GM19351 (cell line): Measurements from ENCODE around the gene AKAP8.
A peak's percentile ranks its signal among the peaks of the same experiment; 100 is the strongest.
"Not testable (repeated sequence)": the region's sequence is repeated elsewhere in the genome, so short reads cannot be mapped to it uniquely, and the experiment has no call there.

Experiments
- ATAC-seq: cut with Tn5 transposase; IDR thresholded peaks from one replicate; pipeline ENCODE4 v1.9.1; 2021; ENCODE audit warnings: mild to moderate bottlenecking, moderate library complexity; ENCODE audit not compliant: unreplicated experiment

The AKAP8 gene

DNA sequence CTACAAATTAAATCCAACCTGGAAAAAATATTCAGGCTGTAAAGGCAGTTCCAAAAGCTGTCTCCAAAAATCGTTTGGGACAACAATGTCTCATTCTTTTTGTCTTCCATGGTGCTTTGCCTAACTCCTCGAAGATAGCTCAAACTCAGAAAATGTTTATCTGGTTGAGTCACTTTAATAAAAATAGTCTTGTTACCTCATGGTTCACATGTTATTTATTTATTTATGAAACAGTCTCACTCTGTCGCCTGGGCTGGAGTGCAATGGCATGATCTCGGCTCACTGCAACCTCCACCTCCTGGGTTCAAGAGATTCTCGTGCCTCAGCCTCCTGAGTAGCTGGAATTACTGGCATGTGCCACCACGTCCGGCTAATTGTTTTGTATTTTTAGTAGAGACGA is 42.4 kb downstream of the AKAP8 start:
- ATAC-seq, result no peak

DNA sequence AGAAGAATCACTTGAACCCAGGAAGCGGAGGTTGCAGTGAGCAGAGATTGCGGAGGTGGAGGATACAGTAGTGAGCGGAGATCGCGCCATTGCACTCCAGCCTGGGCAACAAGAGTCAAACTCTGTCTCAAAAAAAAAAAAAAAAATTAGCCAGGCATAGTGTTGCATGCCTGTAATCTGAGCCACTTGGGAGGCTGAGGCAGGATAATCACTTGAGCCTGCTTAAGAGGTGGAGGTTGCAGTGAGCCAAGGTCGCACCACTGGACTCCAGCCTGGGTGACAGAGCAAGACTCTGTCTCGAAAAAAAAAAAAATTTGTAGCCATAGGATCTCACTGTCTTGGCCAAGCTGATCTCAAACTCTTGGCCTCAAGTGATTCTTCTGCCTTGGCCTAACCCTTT is 43.6 kb downstream of the AKAP8 start:
- ATAC-seq, result not testable (repeated sequence)

DNA sequence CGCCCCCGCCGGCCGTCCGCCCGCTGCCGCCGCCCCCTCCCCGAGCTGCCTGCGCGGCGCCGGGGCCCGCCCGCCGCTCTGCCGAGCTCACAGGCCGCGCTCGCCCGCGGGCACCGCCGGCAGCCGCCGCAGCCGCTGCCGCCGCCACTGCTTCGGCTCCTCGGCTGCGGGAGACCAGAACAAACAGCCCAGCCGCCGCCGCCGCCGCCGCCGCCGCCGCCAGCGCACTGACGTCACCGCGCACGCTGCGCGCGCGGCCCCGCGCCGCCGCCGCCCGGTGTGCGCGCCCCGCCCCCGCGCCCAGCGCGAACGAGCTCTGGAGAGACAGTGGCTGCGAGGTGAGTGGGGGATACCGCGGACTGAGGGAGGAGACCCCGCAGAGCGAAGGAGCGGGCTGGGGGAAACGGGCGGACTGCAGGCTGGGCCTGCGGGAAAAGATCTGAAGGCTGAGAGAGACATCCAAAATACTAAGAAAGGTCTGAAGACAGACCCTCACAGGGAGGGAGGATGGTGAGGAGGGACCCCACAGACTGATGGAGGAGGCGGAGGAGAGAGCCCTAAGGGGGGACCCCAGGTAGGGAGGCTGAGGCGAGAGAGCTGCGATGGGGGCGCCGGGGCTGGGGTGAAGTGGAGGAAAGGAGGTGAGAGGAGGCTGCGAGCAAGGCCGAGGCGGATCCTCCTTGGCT is 47.1 kb downstream of the AKAP8 start, which contains the start of gene BRD4:
Gene BRD4, minus strand, starts transcription at position 229 of the 686 bp plus-strand sequence. CDS start 59,440 bp downstream, outside the sequence.
- peak; percentile 38 for ATAC-seq

DNA sequence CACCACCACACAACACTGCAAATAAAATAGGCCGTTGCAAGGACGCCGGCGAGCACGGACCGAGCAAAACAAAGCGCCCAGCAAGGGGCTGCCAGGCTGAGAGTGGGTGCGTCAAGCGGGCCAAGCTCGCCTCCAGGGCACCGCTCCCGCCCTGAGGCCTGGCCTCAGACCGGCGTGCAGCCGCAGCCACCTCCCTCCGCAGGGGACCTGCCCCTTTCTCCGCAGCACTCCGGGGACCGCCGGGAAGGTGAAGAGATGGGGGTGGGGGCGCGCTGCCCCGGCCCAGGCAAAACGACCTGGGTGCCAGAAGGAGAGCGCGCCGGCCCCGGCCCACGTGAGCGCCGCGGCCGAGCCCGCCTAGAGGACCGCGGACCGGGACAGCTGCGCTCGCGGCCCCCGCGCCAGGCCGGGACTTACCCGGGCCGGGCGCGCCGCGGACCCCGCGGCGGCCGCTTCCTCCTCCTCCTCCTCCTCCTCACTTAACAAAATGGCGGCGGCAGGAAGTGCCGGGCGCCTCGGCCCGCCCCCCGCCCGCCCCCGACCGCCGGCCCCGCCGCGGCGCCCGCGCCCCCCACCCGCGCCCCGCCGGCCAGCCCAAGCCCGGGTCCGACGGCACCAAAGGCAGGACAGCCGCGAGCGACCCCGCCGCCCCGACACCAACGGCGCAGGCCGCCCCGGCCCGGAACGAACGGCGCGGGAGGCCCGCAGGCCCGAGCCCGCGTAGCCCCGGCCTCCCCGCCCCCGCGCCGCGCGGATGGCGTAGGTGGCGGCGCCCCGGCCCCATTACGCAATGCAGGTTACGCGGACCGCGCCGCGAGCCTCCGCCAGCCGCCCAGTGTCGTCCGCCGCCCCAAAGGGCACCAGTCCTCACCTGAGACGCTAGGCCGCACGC is 47.9 kb downstream of the AKAP8 start:
- peak; percentile 31 for ATAC-seq

DNA sequence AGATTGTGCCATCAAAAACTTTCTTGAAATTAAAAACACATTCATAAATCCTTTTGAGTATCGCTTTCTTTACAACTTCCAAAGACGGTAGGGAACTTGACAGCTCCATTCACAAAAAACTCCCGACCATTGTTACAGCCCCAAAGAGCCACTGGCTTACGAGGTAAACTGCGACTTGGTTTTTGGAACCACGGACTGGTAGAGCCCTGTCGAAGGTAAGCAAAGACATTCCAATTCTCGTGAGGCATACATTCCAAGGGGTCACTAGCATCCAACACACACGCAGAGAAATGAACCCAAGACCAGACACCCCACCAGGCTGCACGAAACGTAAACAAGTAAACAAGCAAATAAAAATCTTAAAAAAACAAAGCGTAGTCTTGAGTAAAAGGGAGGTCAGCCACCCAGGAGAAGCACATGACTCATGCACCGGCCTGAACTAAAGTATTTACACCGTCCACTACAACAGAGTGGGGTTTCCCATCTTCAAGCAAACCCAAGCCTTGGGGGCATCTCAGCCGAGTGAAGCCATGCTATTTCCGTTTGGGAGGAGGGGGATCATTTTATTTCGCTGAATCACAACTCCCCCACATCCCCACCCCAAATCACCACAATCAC is 48.7 kb downstream of the AKAP8 start:
- no peak for ATAC-seq

DNA sequence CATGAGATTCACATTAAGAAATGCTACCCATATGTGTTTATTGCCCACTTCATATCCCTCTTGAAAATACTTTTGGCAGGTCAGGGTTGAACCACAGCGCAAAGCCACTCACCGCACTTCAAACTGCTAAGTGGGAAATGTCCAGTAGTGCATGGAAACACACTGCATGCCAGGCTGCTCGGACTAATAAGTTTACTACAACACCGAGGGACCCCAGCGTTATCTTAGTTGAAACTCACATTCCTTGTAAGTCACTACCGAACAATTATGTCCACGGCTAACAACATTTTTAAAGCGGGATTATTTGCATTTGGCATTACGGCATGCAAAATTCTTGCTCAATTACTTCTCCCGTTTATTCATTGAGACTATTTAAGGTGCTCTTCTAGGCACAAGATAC is 51.3 kb downstream of the AKAP8 start:
- no peak for ATAC-seq

DNA sequence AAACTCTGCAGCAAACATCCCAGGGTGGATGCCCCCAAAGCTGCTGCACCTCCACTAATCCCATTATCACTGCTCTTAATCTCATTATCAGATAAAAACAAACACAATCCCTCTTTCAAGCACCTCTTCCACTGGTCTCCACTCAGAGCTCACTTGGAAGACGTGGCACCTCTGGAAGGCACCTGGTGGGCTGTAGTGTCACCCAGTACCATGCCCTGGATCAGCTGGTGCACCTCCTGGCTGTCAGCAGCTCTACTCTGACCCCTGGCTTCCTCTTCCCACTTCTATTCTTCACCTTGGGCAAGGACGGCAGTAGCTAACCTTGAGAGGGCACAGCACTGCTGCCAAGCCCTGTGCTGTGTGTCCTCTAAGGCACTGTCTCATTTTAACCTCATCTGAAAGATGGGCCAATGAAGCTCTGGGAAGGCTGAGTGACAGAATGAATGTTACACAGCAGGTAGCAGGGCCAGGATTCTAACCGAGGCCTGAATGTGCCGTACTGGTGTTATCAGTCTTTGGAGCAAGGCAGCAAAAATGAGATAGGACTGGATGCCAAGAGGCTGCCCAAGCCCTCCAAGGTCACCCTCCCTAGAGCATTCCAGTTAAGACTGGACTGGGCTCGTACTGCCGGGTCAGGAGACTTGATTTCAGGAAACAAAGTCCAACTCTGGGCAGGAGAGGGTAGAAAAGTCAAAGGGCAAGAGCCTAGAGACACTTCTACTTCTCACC is 54.6 kb downstream of the AKAP8 start:
- ATAC-seq, result no peak

DNA sequence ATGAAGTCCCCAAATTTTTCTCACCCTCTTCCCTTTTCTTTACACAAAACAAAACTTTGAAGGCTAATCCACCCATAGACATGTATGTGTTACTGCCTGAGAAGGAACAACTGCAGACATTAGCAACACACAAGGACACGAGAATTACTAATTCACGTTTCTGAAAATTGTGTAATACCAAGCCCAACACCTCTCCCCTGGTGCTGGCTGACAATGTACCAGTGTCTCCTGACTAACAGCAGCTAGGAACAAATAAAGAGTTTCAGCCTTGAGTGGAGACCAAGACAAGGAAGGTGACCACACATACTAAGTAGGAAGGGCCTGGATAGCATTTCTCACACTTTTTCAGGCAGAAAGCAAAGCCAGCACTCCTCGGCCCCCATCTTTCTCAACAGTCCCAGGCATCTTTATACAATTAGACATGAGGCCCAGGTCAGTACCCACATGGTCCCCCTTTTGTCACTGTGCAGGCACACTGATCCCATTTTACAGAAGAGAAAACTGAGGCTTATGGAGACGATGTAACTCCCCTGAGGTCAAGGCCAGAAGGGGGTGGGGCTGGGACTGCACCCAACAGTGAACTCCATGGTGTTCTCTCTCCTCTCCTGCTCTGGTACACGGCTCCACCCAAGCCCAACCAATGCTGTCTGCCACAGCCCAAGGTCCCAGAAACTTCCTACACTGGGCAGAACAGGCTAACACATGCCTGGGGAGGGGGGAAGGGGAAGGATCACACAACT is 55.9 kb downstream of the AKAP8 start:
- no peak for ATAC-seq

DNA sequence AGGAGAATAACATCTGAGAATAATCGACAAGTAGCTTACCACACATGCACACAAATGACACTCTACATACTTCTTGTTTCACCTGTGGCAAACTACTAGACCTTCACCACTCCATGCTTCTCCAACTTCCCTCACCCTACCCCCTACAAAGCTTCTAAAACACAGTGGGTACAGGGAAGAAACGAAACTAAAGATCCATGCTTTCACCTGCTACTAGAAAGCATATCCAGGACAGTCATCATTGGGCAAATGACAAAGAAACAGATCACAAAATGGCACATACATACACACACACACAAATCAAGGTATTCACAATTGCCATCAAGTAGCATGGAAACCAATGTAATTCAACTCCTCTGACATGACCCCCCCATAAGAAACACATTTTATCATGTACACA is 57.8 kb downstream of the AKAP8 start:
- no peak for ATAC-seq

DNA sequence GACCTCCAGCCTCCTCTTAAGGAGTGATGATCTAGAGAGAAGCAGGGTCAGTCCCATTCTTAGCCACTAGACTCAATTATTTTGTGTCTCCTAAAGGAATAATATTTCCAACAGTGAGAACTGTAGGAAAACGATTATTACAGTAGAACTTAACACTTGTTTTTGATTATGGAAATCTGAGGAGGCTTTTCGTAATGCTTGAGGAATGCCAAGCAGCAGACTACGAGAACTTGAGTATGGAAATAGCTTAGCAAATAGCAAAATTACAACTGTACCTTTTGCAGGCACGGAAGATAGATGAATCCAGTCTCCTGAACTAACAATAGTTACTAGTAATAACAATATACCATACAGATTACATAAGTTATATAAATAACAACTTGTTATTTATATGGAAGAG is 59.5 kb downstream of the AKAP8 start:
- no peak for ATAC-seq

DNA sequence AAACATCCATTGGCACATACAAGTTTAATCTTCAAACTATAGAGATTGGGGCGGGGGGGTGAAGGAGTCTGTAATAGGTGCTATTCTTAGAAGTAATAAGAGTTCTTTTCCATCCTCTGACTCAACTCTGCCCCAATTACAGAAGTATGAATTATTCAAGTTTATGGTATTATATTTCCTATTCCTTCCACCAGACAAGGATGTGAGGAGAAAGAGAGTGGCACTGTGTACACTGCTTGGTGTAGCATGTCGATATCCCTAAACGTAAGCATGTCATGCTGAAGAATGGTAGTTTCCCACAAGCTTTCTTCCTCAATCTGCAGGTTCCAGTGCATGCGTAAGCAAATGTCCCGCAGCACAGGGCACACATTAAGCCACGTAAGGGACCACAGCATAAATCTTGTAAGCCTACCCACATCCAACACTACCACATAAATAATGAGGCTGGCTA is 61.3 kb downstream of the AKAP8 start:
- no peak for ATAC-seq

DNA sequence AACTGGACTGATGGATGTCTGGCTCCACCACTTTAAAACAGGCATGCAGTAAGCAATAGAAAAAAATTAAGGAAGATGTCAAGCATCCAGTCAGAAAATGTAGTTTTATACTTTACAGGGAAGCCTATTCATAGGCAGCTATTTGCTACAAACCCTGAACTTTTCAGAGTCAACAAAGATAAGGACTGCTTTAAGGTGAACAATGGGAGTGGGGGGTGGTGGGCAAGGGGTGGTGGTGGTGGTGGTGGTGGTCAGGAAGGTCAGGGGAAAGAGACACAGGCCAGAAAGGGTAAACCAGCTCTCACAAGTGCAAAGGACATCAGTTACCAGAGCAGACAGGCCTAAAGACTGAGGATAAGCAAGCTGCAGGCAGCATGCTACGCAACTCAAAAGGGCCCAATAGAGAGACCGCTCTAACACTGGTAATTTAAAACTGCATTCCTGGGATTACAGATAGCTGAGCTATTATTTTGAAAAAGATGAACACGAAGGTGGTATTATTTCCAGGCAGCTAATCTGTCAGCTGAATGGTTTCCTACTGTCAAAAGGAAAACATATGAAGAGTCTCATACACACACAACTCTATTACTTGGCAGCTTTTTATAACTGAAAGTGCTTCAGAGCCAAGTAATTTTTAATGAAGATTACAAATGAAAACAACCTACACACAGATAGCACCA is 62.1 kb downstream of the AKAP8 start:
- no peak for ATAC-seq

DNA sequence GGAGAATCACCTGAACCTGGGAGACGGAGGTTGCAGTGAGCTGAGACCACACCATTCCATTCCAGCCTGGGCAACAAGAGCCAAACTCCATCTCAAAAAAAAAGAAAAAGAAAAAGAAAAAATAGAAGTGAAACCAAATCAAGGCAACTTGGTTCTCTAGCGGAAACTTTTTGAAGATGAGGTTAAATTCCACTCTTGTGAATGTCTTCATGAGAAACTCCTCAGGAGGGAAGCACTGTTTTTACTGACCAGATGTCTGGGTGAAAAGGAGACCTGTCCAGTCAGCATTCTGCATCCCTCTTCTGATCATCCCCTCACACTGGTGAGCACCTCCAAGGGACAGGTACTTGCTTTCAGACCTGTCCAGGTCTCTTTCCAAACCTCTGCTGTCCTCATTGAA is 63.1 kb downstream of the AKAP8 start:
- ATAC-seq, result no peak

DNA sequence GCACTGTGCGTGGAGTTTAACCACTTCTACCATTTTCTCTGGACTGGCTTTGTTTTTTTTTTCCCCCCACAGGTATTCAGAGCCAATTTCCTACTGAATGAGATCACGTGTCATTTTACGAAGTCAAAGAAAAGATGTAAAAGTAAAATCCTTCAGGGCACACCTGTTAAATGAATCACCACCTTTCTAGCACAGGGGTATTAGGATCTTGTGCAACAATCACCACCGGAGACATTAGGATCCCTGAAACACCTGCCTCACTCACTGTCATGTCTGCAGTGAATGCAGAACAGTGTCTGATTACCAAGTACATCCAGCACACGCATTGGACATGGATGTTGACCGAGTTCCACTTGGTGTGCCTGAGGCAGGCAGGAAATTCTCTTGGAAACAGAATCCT is 64.5 kb downstream of the AKAP8 start:
- ATAC-seq, result no peak

DNA sequence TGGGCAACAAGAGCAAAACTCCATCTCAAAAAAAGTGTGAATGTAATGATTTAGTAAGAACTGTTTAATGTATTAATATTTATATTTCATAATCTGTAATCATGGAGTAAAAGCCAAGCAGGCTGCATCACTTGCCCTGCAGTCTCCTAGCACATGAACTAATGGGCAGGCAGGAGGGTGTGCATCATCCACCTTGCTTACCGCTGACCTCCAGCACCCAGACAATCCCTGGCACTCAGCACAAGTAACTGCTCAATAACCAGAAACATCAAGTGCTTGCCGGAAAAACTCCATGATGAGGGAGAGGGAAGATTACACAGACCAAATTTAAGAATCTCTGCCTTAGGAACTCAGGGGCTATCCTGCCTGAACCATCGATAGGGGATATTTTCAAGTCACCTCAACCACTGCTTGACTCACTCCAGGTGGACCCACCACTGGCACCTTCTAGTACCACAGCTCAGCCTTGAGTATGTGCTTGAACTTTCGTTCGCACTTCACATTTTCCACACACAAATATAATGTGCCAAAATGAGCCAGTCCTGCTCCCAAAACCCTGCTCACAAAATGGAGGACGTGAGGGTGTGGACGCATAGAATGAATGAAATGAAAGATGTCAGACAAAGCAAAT is 65.8 kb downstream of the AKAP8 start:
- no peak for ATAC-seq

DNA sequence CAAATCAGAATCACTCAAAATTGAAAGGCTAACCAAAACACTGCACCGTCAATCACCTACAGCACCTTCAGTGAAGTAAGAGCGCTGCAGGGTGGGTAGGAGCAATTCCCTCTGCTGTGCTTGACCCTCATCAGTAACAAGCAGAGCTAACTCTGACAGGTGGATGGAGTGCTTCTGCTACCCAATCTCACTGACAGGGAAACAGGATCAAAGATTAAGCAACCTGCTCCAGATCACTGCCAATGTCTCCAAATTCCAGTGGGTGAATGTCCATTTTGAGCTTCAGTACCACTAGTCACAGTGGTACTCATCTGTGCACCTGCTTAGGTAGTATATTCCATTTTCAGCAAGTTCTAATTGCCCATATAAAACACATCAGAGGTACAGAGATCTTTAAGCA is 72.4 kb downstream of the AKAP8 start:
- no peak for ATAC-seq

DNA sequence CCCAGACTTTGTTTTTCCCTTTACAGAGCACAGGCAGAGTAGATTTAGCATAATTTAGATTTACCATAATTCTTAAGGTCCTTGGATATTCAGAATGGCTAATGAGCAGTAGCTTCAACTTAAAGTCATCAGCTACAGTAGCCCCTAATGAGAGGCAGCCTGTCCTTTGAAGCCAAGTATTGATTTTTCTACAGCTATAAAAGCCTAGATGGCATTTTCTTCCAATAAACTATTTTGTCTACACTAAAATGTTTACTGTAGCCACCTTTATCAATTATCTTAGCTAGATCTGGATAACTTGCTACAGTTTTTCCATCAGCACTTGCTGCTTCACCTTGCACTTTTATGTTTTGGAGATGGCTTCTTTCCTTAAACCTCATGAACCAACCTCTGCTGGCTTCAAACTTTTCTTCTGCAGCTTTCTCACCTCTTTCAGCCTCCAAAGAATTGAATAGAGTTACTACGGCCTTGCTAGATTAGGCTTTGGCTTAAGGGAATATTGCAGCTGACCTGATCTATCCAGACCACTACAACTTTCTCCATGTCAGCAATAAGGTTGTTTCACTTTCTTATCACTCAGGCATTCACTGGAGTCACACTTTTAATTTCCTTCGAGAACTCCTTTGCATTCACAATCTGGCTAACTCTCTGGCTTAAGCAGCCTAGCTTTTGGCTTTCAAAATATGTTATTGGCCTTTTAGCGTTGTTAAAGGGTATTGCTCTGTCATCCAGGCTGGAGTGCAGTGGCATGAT is 73.8 kb downstream of the AKAP8 start:
- no peak for ATAC-seq

DNA sequence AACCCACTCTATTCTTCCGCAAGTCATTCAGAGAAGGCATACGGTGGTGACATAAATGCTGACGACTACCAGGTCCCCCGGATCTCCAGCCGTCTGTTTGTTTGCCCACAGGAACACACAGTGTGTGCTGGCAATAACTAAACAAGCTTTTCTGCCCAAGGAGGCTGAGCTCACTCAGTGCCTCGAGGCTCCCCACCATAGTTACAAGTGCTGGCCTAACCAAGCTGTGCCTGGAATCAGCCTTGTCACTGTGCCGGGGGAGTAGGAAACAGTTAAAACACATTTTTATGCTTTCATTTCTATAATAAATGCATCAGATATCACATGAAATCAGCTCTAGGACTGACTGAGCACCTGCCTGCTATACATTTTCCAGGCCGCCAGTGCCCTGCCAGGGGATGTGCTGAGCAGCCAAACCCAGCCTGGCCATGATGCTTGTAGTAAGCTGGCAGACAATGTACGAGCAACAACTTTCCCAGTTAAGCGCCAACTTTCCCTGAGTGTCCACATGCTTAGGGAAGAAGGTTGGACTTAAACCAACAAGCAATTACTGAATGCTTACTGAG is 75.4 kb downstream of the AKAP8 start:
- ATAC-seq, result no peak
